GM19467 (cell line): ENCODE results near the gene RGS6.
"Not testable (repeated sequence)": the region's sequence is repeated elsewhere in the genome, so short reads cannot be mapped to it uniquely, and the experiment has no call there.

ENCODE experiments used
- ATAC-seq: cut with Tn5 transposase; IDR thresholded peaks from one replicate; pipeline ENCODE4 v1.9.1; 2021; ENCODE audit warnings: mild to moderate bottlenecking, moderate library complexity; ENCODE audit not compliant: unreplicated experiment

The RGS6 gene

DNA sequence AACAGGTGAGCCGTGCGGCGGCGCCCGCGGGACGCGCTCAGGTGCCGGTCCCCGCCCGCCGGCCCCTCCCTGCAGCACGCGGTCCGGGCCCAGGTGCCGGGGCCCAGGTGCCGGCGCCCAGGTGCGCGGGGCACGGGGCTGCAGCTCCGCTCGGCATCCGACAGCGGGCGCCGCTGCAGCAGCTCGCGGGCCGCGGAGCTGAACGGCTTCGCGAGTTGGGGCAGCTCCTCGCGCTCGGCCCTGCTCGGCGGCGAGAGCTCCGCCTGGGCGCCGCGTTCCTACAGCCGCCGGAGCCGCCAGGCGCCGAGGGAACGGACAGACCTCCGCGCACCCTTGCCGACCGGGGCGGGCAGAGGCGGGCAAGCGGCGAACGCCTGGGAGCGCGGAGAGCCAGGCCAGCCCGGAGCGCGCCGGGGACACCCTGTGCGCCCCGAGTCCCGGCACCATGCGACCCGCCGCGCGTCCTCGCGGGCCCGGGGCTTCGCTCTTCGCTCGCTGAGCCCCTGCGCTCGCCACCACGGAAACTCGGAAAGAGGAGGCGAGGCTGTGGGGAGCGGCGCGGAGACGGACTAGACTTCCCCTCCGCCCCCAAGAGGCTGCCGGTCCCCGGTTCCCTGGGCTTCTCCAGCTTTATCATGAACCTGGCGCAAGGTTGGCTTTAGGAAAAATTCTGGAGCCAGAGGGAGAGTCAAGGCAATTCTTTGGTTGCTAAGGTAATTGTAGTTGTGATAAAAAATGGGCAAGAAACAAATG lies at the start of gene RGS6:
Gene RGS6 (plus strand): TSS at position 201 of the 753 bp plus-strand sequence.
- no peak for ATAC-seq

DNA sequence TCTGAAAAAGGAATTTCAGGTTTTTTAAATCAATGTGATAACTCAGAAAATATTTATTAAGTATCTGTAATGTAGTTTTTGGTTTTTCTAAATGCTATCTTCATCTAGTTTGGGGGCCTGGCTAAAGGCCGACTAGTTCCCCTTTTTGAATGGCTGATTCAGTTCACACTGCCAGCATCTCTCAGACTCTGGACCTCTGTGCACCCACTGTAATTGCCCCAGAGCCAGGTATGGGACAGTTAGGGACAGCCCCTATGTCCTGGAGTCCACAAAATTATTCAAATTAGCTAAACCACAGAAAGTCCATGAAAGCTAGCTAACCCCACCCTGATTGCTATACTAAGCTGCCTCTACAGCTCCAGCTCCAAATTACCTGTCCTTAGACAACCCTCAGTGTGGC lies 49.1 kb upstream of the RGS6 start:
- ATAC-seq = no peak

DNA sequence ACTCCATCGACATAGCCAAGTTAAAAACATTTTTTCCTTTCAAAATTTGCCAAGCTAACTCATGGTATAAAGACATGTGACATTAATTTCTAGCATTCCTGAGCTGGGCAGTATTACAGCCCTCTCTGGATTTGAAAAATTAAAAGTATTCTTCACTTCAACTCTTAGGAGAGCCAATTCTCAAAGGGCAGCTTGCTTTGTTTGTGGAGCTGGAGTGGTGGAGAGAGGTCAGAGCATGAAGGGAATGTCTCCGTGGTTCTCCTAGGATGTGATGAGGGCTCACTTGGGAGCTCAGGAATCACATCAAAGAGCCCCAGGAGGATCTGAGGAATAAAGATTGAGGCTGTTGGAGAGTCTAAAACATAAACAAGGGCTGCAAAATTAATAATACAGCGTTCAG lies 46.9 kb upstream of the RGS6 start:
- ATAC-seq = no peak

DNA sequence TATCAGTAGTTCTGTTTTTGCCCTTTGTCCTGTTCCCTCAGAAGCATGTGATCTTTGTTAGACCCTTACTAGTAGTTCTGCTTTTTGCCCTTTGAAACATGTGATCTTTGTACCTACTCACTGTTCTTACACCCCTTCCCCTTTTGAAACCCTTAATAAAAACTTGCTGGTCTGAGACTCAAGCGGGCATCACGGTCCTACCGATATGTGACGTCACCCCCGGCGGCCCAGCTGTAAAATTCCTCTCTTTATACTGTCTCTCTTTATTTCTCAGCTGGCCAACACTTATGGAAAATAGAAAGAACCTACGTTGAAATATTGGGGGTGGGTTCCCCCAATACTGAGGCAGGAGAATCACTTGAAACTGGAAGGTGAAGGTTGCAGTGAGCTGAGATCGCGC lies 44.4 kb upstream of the RGS6 start:
- not testable (repeated sequence) for ATAC-seq

DNA sequence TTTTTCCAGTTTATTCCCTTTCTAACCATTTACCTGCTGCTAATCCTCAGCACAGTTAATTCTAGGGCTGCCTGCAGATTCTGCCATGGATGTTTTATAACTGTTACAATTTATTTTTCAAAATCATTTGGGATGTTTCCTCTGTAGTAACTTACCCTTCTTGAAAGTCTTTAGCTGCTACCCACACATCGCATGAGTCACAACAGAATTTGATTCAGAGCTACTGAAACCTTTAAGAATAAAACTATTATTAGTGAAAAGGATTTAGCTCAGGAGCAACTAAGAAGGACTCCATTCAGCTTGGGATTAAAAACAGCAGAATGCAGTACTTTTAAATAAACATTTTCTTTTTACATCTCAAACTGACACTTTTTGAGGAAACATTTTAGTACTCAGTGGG lies 41.7 kb upstream of the RGS6 start:
- no peak for ATAC-seq

DNA sequence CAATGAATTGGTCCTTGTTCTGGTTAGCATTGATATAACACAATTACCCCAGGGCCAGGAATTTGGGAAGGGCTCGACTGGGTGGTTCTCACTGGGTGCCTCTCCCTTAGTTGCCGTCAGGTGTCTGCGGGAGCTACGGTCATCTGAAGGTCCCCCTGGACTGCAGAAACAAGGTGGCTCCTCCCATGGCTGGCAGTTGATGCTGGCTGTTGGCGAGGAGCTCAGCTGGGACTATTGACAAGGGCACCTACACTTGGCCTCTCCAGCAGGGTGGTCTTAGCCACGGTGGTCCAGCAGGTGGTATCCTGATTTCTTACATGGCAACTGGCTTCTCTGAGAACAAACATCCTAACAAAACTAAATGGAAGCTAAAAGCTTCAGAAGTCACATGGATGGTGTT lies 41.0 kb upstream of the RGS6 start:
- no peak for ATAC-seq

DNA sequence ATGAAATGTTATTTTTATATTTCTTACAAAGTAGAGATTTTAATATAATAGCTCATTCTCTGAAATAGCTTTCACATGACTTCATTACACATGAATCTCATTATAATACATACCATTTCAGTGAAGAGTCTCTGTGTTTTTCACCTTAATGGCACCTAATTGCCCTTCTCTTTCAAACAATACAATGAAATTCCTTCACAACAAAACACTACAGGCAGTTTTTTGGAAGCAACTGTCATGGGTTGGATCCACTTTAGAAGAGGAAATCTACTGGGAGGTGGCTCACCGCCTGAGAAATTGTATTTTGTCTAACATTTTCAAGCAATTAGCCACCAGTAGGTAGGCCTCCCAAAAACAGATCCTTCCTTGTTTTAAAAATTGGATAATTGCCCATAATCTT lies 40.3 kb upstream of the RGS6 start:
- no peak for ATAC-seq

DNA sequence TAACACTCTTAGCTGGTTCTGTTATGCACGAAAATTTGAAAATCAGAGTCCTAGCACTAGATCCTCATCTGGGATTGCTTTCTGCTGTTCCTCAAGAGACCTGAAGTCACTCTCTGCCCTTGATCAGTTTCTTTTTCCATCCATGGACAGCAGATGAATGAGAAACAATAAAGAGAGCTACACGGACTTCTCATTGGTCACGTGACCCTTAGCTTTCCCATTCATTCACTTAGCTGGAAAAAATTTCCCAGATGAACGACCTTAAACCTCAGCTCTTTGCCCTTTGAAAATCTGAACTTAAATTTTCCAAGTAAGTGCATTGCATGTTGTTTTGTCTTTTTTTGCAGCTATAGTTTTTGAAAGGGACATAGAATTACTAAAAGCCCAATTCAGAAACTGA lies 27.2 kb upstream of the RGS6 start:
- no peak for ATAC-seq

DNA sequence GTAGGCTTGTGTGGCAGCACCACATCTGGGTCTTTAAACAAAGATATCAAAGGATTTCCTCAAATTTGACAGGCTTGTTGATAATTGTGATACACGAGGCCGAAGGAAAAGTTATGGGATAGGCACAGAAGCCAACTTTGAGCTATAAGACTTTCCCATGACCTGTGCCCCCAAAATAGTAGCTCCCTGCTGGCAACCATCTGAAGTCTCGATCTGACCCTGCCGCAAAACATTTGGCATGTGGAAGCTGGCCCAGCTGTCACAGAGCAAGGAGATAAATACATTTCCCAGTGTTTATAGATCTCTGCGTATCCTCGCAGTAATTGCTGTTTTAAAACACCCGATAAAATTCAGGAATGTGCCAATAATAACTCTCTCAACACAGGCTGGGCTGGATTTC lies 26.4 kb upstream of the RGS6 start:
- ATAC-seq = no peak

DNA sequence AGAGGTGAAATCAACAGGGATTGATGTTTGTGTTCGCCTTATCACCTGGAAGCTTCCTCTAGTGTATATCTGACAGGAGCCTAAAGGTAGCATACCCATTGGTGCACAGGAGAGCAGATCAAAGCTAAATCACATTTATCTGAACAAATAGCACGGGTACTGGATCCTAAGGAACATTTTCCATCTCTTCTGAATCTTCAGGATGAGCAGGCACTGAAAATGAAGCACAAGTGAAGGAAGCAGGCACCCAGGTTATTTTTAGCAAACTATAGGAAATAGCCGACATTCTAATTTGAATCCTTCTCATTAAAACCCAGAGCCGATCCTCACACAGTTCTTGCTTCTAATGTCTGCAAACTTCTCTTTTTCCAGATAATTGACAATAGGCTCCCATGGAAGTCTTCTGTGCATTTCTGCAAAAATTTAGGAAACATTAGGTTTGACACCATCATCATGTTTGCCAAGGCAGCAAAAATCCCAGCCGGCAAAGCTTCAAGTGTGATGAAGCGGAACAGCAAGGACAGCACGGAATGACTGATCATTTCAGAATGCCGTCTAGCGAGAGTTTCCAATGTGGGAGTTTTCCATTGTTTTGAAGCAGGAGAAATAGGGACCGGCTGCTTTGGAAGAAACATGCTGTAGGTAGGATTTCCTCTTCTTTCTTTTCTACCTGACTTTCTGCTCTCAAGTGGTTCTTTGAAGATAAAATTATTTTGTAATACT lies 24.3 kb upstream of the RGS6 start:
- no peak for ATAC-seq

DNA sequence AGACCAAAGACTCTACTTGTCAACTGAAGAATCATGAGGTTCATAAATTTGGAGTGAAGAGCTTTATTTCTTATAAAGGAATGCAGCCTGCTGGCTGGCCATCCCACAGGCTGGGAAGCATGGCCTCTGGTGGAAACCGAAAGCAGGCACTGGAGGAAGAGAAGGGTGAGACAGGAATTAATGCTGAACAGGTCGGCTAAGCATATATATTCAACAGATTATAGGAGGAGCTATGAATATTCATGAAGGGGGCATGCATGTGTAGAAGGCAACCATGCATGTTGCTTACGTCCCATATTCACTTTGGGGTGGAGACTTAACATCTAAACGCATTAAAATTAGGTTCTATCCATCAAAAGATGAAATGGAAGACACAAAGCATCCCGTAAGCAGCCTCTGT lies 20.6 kb upstream of the RGS6 start:
- ATAC-seq = no peak

DNA sequence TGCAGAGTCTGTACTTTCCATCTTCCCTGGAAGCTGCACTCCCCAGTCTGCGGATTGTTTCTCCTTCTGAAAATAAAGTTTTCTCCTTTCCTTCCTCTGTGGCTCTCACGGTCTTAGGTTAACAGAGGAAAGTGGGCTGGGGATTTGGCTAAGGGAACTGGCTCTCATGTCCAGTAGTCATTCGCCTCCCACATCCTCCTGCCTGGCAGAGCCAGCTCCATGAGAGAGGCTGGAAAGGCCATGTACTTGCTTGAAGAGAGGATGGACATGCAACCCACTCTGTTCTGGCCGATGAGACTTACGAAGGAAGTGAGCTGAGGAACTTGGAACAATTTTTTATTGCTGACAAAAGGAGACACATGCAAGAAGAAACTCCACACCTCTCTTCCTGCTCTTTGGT lies 18.9 kb upstream of the RGS6 start:
- no peak for ATAC-seq

DNA sequence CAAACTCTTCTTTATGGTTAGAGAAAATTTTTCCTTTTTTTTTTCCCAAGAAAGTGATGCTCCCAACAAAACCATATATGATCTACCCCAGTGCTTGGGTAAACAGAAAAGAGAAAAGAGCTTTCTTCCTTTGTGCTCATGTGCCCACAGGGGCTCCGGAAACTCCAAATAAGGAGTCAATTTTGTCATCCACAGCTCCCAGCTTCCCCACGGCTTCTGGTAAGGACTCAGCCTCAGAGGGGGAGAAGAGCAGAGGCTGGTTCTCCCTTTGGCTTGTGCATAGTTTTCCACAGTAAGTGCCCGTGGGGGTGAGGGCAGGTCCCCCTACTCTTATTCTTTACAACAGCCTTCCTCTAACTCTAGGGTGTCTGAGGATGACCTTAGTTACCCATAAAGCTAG lies 13.3 kb upstream of the RGS6 start:
- no peak for ATAC-seq

DNA sequence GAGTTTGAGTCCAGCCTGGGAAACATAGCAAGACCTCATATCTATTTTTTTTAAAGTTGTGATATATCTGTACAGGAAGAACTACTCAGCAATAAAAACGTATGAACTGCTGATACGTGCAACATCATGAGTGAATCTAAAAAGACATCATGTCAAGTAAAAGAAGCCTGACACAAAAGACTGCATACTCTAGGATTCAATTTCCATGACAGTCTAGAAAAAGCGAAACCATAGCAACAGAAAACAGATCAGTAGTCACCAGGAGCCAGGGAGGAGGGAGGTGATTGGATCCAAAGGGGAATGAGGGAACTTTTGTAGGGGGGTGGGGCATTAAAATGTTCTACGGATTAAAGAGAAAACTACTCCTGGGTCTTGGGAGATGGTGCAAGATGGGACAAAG lies 8.7 kb upstream of the RGS6 start:
- ATAC-seq = no peak

DNA sequence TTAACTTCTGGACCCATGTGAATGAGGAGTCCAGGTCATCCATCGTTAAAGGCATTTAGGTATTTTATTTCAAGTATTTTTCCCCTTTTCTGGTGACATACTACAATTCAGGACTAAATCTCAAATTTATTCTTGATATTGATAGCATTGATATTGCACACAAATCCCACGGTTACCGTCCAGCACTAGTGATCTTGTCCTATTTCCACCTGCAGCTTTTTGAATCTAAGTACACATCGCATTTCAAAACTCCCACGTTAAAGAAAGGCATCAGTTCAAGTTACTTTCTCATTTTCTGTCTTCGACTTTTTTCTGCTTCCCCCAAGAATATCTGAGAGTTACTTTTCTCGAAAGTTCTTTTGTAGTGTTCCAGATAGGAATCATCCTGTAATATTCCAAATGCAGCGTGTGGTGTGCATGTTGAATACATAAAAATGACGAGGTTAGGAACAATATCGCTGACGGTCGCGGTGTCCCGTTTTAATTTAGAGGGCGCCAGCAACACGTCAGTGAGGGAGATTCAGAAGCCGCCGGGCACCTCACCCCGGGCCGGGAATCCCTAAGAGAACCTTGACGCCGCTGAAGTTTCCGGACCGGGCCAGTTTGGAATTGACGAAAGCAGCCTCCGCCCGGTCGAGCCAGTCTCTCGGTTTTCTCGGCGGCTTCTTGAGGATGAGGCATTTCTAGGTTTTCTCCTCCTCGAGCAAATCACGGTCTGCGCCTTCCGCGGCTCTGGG lies 569 bp upstream of the RGS6 start:
- ATAC-seq = no peak

DNA sequence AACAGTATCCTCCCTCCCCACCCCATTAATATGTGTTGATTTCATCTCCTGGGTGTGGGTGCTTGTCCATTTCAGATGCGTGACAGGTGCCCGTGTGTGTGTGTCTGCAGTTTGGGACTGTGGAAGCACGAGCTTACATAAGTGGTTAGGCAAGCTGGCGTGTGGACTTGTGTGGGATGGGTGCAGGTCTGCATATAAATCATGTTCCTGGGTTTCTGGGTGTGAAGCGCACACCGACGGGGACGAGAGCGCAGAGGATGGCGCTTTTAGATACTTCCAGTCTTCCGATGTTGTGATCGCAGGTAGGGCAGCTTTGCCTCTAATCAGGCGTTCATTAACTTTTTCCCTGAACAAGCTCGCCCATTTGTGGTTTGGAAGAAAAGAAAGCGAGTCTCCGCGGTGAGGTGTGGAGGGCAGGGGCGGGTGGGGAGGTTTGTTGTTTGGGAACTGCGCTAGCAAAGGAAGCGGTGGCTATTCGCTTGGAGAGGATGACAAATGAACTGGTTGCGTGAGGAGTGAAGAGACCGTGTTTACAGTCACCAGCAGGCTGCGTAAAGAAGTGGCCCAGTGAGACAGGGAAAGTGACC lies 865 bp downstream of the RGS6 start:
- ATAC-seq = no peak

DNA sequence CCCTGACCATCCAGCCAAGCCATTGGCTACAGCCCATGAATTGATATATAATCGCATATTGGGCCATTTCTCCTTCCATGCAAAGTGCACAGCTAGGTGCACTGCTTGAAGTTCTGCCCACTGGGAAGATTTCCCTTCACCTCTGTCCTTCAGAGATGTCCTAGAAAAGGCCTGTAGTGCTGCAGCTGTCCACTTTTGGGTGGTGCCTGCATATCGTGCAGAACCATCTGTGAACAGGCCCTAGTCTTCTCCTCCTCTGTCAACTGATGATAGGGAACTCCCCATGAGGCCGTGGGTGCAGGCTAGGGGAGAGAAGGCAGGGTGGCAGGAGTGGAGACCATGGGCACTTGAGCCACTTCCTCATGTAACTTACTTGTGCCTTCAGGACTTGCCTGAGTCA lies 6.0 kb downstream of the RGS6 start:
- not testable (repeated sequence) for ATAC-seq

DNA sequence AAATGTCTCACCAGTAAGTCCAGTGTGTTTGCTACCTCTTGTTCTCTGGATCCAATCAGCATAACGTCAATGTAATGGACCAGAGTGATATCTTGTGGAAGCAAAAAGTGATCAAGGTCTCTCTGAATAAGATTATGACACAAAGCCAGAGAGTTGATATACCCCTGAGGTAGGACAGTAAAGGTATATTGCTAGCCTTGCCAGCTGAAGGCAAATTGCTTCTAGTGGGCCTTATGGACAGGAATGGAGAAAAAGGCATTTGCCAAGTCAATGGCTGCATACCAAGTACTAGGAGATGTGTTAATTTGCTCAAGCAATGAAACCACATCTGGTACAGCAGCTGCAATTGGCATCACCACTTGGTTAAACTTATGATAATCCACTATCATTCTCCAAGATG lies 7.1 kb downstream of the RGS6 start:
- ATAC-seq = not testable (repeated sequence)

DNA sequence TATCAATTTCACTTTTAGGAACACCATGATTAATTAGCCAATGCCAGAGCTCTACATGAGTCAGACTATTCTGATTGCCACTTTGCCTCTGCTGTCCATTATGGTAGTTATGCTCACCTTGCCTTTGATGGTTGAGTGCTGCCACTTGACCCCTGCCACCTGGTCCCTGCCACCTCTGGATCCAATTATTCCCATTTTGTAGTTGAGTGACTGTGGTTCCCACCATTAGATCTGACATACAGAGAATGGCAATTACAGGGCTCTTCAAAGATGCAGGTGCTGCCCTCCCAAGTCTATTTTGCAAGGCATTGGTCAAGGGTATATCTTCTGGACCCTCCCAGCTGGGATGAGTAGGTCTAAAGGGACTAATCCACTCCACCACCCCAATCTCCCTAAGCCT lies 8.3 kb downstream of the RGS6 start:
- not testable (repeated sequence) for ATAC-seq

DNA sequence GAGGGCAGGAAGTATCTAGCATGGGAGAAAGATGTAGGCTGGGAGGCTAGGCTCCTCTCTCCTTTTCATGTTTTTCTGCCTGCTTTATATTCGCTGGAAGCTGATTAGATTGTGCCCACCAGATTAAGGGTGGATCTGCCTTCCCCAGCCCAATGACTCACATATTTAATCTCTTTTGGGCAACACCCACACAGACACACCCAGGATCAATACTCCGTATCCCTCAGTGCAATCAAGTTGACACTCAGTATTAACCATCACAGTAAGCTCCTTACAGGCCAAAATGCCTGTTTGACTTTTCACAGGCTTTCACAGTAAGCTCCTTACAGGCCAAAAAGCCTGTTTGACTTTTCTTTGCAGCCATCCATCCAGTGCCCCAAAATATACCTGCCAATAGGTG lies 9.4 kb downstream of the RGS6 start:
- not testable (repeated sequence) for ATAC-seq

DNA sequence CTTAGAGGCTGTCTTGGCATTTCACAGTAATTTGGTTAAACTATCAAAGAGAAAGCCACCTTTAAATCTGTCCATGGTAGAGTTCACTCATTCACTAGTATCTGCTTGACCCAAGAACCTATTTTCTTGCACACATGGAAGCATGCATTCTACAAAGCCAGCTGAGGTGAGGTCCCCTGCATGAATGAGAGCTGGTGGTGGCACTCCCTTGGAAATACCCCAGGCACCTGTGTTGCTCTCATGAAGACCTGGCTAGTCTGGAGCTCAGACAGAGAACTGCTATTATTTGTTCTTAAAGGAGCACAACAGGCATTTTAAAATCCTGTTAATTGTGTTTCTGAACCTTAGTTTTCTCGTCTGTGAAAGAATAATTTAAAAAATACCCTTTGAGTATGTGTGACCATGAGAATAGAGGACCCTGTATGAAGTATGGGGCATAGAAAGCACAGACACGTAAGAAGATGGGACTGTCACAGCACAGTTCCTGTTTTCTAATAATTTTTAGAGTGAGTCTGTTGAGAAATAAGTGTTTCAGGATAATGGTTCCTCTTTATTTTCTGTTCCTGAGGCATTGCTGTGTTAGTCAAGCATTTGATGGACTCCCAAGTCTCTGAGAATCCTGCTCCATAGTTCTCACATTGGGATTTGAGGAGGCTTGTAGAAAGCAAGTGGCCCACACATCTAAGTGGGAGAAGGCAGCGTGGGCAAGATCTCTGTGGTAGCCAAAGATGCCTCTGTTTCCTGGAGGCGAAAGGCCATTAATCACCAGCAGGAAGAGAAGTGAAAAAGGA lies 10.9 kb downstream of the RGS6 start:
- ATAC-seq = no peak
